Mesenchymal stem cell (in vitro differentiated cells and primary cell): ENCODE measurements around the gene CCNA1.

ENCODE experiments used
- DNase-seq: peaks from one replicate; pipeline ENCODE4 v3.0.0-alpha.2; 2013
- H2AFZ ChIP-seq: one replicate; pipeline ENCODE4 v1.6.1; 2013; ENCODE audit warnings: low read depth, mild to moderate bottlenecking, control low read depth, inconsistent platforms, low read length, moderate library complexity
- H2AK5ac ChIP-seq: 2 replicates; pipeline ENCODE4 v1.6.1; 2013; ENCODE audit warnings: low read length, moderate library complexity, mild to moderate bottlenecking, inconsistent platforms; ENCODE audit not compliant: severe bottlenecking
- H2BK120ac ChIP-seq: one replicate; pipeline ENCODE4 v1.6.1; 2013; ENCODE audit warnings: low read depth, mild to moderate bottlenecking, inconsistent platforms, low read length, moderate library complexity
- H2BK12ac ChIP-seq, 2 experiments: one replicate each; pipeline ENCODE4 v1.6.1; 2013; ENCODE audit warnings: inconsistent platforms in 2 of 2, low read length in 2 of 2, mild to moderate bottlenecking in 2 of 2, moderate library complexity in 2 of 2, control low read depth in 1 of 2
- H2BK15ac ChIP-seq: one replicate; pipeline ENCODE4 v1.6.1; 2013; ENCODE audit warnings: mild to moderate bottlenecking, low read depth, inconsistent platforms; ENCODE audit not compliant: poor library complexity, severe bottlenecking
- H2BK5ac ChIP-seq: 2 replicates; pipeline ENCODE4 v1.6.1; 2013; ENCODE audit warnings: low read depth, mild to moderate bottlenecking, low read length, control low read depth, inconsistent platforms; ENCODE audit not compliant: poor library complexity, severe bottlenecking
- H3K14ac ChIP-seq, 2 experiments: one replicate each; pipeline ENCODE4 v1.6.1; 2013; ENCODE audit warnings: inconsistent platforms in 2 of 2, low read length in 2 of 2, control low read depth in 1 of 2, mild to moderate bottlenecking in 1 of 2, moderate library complexity in 1 of 2
- H3K18ac ChIP-seq, 2 experiments: one replicate each; pipeline ENCODE4 v1.6.1; 2013; ENCODE audit warnings: inconsistent platforms in 2 of 2, low read length in 2 of 2, control low read depth in 1 of 2, low read depth in 1 of 2, mild to moderate bottlenecking in 1 of 2
- H3K23ac ChIP-seq, 2 experiments: one replicate each; pipeline ENCODE4 v1.6.1; 2013; ENCODE audit warnings: inconsistent platforms in 2 of 2, low read length in 2 of 2, mild to moderate bottlenecking in 2 of 2, moderate library complexity in 2 of 2, control low read depth in 1 of 2
- H3K27ac ChIP-seq: 2 replicates; pipeline ENCODE4 v1.5.1; 2013; ENCODE audit warnings: mild to moderate bottlenecking, moderate library complexity, low read length, control low read depth, inconsistent platforms; ENCODE audit not compliant: poor library complexity, severe bottlenecking
- H3K27me3 ChIP-seq, 2 experiments: 2 replicates each; pipeline versions ENCODE4 v1.6.1 to v1.7.0; 2013; ENCODE audit warnings: low read length in 2 of 2, mild to moderate bottlenecking in 2 of 2, moderate library complexity in 2 of 2, control low read depth in 1 of 2, inconsistent platforms in 1 of 2; ENCODE audit not compliant: control insufficient read depth in 1 of 2, insufficient read depth in 1 of 2
- H3K36me3 ChIP-seq, 2 experiments: 2 replicates each; pipeline versions ENCODE4 v1.6.1 to v1.7.0; 2013; ENCODE audit warnings: low read length in 2 of 2, control low read depth in 1 of 2, inconsistent platforms in 1 of 2, low read depth in 1 of 2, mild to moderate bottlenecking in 1 of 2; ENCODE audit not compliant: insufficient read depth in 2 of 2, control insufficient read depth in 1 of 2
- H3K4ac ChIP-seq, 2 experiments: one replicate each; pipeline ENCODE4 v1.6.1; 2013; ENCODE audit warnings: inconsistent platforms in 2 of 2, low read length in 2 of 2, mild to moderate bottlenecking in 2 of 2, moderate library complexity in 2 of 2, control low read depth in 1 of 2, low read depth in 1 of 2
- H3K4me1 ChIP-seq: 2 replicates; pipeline ENCODE4 v1.6.1; 2013; ENCODE audit warnings: low read depth, low read length, control low read depth; ENCODE audit not compliant: control insufficient read depth, insufficient read depth
- H3K4me2 ChIP-seq: 2 replicates; pipeline ENCODE4 v1.6.1; 2013; ENCODE audit warnings: low read length, mild to moderate bottlenecking, inconsistent platforms; ENCODE audit not compliant: poor library complexity, severe bottlenecking
- H3K4me3 ChIP-seq, 2 experiments: 2 replicates each; pipeline versions ENCODE4 v1.5.1 to v1.7.0; 2013; ENCODE audit warnings: low read length in 2 of 2, mild to moderate bottlenecking in 2 of 2, control low read depth in 1 of 2, low read depth in 1 of 2; ENCODE audit not compliant: insufficient read depth in 1 of 2
- H3K79me1 ChIP-seq: replicated peaks from 2 replicates; pipeline ENCODE4 v1.6.1; 2013; ENCODE audit warnings: mild to moderate bottlenecking, control low read depth, low read length, inconsistent platforms; ENCODE audit not compliant: poor library complexity, severe bottlenecking
- H3K9ac ChIP-seq: 2 replicates; pipeline ENCODE4 v1.7.0; 2013; ENCODE audit warnings: mild to moderate bottlenecking, low read length, moderate library complexity
- H3K9me3 ChIP-seq: 2 replicates; pipeline ENCODE4 v1.7.0; 2013; ENCODE audit warnings: mild to moderate bottlenecking, low read length; ENCODE audit not compliant: control insufficient read depth
- H4K8ac ChIP-seq: one replicate; pipeline ENCODE4 v1.6.1; 2013; ENCODE audit warnings: inconsistent platforms, mild to moderate bottlenecking, low read length, moderate library complexity
- H4K91ac ChIP-seq: one replicate; pipeline ENCODE4 v1.6.1; 2013; ENCODE audit warnings: mild to moderate bottlenecking, low read length, inconsistent platforms
- WGBS: methylation state at CpG from one replicate; pipeline ENCODE4 v1.1.7; 2013; ENCODE audit warnings: mixed read lengths; 5-methylcytosine and 5-hydroxymethylcytosine counted together

CCNA1 gene

GRCh38 chr13:36450534-36450933, 18.2 kb downstream of the CCNA1 start:
- H2BK120ac ChIP-seq = no peak overlapping the region
- 94% methylated on average over 2 of the region's 3 CpGs for WGBS
- no peak overlapping the region for H3K27ac ChIP-seq
- H3K4me2 ChIP-seq = no peak overlapping the region
- H3K79me1 ChIP-seq = no peaks in the 10 kb centered on the region
- no peak for DNase-seq
- no peaks in the 10 kb centered on the region for H3K36me3 ChIP-seq
- no peak overlapping the region for H2BK15ac ChIP-seq
- H2BK12ac ChIP-seq = no peak overlapping the region
- H2AK5ac ChIP-seq = no peak overlapping the region
- H3K4ac ChIP-seq = no peak overlapping the region
- no peak overlapping the region for H4K8ac ChIP-seq
- no peak overlapping the region for H3K14ac ChIP-seq
- H3K18ac ChIP-seq = no peak overlapping the region
- H3K4me1 ChIP-seq = no peaks in the 10 kb centered on the region
- H4K91ac ChIP-seq = no peak overlapping the region
- no peak overlapping the region for H3K9ac ChIP-seq
- no peak overlapping the region for H2BK5ac ChIP-seq
- no peak overlapping the region for H3K4me3 ChIP-seq
- no peak overlapping the region for H2AFZ ChIP-seq
- peaks cover 0 to 19% of the 10 kb centered on the region in 2 experiments for H3K27me3 ChIP-seq
- no peaks in the 10 kb centered on the region for H3K9me3 ChIP-seq
- no peak overlapping the region for H3K23ac ChIP-seq

- Histone ChIP-seq H3K79me1 (no peaks in the 10 kb centered on the region), H2BK12ac (no peak overlapping the region), H2BK5ac (no peak overlapping the region), H2AK5ac (no peak overlapping the region), H3K9me3 (no peaks in the 10 kb centered on the region), H3K27me3 (peaks cover 0 to 4% of the 10 kb centered on the region in 2 experiments), H3K4ac (no peak overlapping the region), H4K91ac (no peak overlapping the region), H4K8ac (no peak overlapping the region), H2BK120ac (no peak overlapping the region), H3K23ac (no peak overlapping the region), H3K36me3 (no peaks in the 10 kb centered on the region), H3K9ac (no peak overlapping the region), H2BK15ac (no peak overlapping the region), H3K27ac (no peak overlapping the region), H3K4me3 (no peak overlapping the region), H2AFZ (no peak overlapping the region), H3K4me2 (no peak overlapping the region), H3K4me1 (no peaks in the 10 kb centered on the region), H3K14ac (no peak overlapping the region), H3K18ac (no peak overlapping the region)
- DNase-seq = peak; percentile 13
- 73% methylated on average over 3 of the region's 5 CpGs for WGBS
These were observed 21.2 kb downstream of the CCNA1 start for GRCh38 chr13:36453516-36453915.

DNA sequence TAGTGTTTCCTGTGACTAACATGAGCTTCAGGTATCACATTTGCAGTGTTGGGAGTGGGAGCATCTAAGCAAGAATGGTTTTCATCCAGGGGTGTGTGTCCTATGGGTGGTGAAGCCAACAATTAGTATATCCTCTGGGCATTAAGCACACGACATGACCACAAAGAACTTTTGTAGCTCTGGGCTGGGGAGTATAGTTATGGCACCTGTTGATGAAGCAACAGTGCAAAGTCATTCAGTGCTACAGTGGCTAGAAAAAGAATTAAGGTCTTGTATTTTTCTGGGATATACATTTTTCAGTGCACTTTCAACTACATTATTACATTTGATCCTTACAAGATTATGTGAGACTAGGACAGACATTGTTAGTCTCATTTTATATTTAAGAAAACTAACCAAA, 21.8 kb downstream of the CCNA1 start:
- H2BK5ac ChIP-seq = no peak overlapping the region
- WGBS = 91% methylated on average over 1 of the region's 1 CpG
- H2BK120ac ChIP-seq = no peak overlapping the region
- H2BK15ac ChIP-seq = no peak overlapping the region
- H3K9ac ChIP-seq = no peak overlapping the region
- no peak overlapping the region for H3K14ac ChIP-seq
- H3K79me1 ChIP-seq = no peaks in the 10 kb centered on the region
- H3K27ac ChIP-seq = no peak overlapping the region
- H2AK5ac ChIP-seq = no peak overlapping the region
- no peak overlapping the region for H4K91ac ChIP-seq
- H3K4me3 ChIP-seq = no peak overlapping the region
- no peak overlapping the region for H3K23ac ChIP-seq
- no peaks in the 10 kb centered on the region for H3K36me3 ChIP-seq
- no peaks in the 10 kb centered on the region for H3K9me3 ChIP-seq
- H3K4me1 ChIP-seq = no peaks in the 10 kb centered on the region
- H3K27me3 ChIP-seq = peaks cover 0 to 4% of the 10 kb centered on the region in 2 experiments
- H3K18ac ChIP-seq = no peak overlapping the region
- DNase-seq = no peak
- H3K4me2 ChIP-seq = no peak overlapping the region
- no peak overlapping the region for H4K8ac ChIP-seq
- no peak overlapping the region for H3K4ac ChIP-seq
- no peak overlapping the region for H2AFZ ChIP-seq
- H2BK12ac ChIP-seq = no peak overlapping the region

DNA sequence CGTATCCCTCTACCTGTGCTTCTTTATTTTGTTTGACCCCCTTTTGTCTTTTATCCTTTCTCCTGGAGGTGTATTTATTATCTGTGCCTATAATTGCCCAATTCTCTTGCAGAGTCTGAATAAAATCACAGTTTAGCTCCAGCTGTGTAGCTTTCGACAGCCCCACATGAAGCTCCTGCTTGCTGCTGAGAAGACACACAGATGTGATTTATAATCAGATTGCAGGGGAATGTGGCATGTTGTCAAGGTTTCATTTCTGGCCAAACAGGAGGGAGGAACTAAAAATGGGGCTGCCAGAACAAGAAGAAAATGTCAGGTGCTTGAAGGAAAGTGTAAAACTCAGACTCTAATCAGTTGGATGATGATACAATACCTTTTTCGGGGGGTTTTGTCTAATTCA, 22.7 kb downstream of the CCNA1 start:
- no peak overlapping the region for H2BK5ac ChIP-seq
- no peak overlapping the region for H3K27ac ChIP-seq
- H3K4me3 ChIP-seq = no peak overlapping the region
- H2BK12ac ChIP-seq = no peak overlapping the region
- no peaks in the 10 kb centered on the region for H3K4me1 ChIP-seq
- H3K23ac ChIP-seq = no peak overlapping the region
- DNase-seq = no peak
- no peaks in the 10 kb centered on the region for H3K9me3 ChIP-seq
- H2AFZ ChIP-seq = no peak overlapping the region
- no peak overlapping the region for H2BK120ac ChIP-seq
- H4K8ac ChIP-seq = no peak overlapping the region
- 83% methylated on average over 1 of the region's 3 CpGs for WGBS
- no peaks in the 10 kb centered on the region for H3K79me1 ChIP-seq
- H4K91ac ChIP-seq = no peak overlapping the region
- no peak overlapping the region for H3K4me2 ChIP-seq
- H3K36me3 ChIP-seq = no peaks in the 10 kb centered on the region
- no peak overlapping the region for H2AK5ac ChIP-seq
- H2BK15ac ChIP-seq = no peak overlapping the region
- H3K27me3 ChIP-seq = no peaks in the 10 kb centered on the region
- H3K14ac ChIP-seq = no peak overlapping the region
- no peak overlapping the region for H3K9ac ChIP-seq
- H3K18ac ChIP-seq = no peak overlapping the region
- H3K4ac ChIP-seq = no peak overlapping the region
